IPS-NIHi7 (cell line): ENCODE data around the gene JAGN1.
A peak's percentile ranks its signal among the peaks of the same experiment; 100 is the strongest.
"Not testable (repeated sequence)": the region's sequence is repeated elsewhere in the genome, so short reads cannot be mapped to it uniquely, and the experiment has no call there.

Source experiments
- DNase-seq: peaks from one replicate; pipeline ENCODE4 v3.0.0; 2012; ENCODE audit warnings: mixed read lengths; ENCODE audit errors: extremely low spot score

JAGN1 gene

DNA sequence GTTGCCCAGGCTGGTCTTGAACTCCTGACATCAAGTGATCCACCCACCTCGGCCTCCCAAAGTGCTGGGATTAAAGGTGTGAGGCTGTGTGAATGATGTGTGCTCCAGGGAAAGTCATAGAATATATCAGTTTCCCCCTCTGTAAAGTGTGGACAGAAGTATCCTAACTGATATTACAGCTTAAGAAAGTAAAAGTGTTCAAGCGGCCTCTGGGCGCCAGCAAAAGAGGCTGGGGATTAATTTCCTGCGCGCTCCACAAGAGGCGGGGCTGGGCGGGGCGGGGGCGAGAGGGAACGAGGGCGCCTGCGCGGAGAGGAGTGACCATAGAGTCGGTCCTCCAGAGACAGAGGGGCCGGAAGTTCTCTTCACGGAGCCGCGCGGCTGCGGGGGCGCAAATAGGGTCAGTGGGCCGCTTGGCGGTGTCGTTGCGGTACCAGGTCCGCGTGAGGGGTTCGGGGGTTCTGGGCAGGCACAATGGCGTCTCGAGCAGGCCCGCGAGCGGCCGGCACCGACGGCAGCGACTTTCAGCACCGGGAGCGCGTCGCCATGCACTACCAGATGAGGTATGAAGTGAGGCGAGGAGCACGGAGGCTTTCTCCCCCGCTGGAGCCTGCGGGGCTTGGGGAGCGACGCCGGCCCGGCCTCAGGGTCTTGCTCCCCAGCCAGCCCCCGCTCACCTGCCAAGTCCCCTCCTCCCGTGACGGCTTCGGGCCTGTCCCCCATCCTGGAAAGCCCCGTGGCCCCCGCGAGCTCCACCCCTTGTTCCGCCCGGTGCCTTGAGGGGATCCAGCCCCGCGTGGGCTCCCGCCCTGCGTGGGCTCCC is at the start of gene JAGN1:
Gene JAGN1, plus strand, starts transcription at position 362 of the 823 bp plus-strand sequence. Its CDS starts 113 bp downstream, at position 475.
- DNase-seq = peak; percentile 97

DNA sequence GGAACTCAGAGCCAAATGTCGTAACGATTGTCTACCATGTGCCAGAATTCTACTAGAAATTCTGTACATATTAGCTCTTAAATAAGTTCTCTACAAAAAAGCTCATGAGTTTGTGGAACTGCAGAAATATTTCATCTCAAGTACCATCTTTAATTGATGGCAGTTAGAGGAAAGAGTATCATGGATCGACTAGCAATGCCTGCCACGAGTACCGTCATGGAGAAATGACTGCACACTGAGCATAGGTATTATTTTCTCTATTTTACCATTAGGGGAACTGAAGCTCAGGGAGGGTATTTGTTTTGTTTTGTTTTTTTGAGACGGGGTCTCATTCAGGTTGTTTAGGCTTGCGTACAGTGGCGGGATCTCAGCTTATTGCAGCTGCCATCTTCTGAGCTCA is 49.4 kb upstream of the JAGN1 start:
- no peak for DNase-seq

DNA sequence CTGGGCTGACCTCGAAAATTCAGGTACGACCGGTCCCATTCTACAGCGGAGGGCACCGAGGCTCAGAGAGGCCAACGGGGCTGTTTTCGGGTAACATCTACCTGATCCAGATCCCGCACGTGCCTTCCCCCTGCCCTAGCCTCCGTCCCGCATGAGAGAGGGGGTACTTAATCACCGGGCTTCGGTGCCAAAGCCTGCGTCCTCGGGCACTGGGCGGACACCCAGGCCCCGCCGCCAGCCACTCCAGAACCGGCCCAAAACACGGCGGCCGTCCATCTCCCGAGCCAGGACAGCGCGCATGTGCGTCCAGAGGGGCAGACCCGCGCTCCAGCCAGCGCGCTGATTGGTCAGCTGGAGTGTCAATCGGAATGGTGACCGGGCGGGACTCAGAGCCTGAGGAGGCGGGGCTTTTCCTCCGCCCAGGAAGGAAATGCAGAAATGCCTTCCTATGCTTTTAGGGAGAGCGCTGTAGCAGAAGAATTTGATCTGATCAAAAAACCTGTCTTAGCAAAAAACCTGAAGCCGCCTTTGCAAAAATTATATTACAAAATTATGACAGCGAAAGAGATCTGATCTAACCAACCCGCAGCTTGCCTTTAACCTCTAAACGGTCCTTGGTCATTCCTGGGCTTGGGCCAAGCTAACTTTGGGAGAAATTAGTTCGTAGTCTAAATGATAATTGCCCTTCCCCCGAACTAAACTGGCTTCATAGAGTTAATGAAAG is 46.5 kb upstream of the JAGN1 start, which contains the start of gene RPUSD3:
Gene RPUSD3, minus strand, starts transcription at position 294 of the 724 bp plus-strand sequence. Its CDS starts 18 bp downstream, at position 276.
- peak; percentile 100 for DNase-seq

DNA sequence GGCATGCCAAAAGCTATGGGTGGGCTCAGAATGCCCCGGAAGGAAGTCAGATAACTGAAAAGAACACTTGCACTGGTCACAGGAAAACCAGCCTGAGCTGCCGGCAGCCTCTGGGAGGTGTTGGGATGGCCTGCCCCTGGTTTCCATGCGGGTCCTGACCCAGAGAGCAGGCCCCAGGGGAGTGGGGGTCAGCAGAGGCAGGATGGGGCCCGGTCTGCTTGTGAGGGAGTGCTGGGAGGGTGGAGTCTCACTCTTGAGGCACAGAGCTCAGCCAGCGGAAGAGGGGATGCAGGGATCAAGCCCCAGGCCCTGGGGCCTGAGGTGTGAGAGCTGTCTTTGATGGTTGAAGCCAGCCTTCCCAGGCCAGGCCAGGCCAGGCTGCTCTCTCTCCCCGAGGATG is 44.2 kb upstream of the JAGN1 start:
- DNase-seq = no peak

DNA sequence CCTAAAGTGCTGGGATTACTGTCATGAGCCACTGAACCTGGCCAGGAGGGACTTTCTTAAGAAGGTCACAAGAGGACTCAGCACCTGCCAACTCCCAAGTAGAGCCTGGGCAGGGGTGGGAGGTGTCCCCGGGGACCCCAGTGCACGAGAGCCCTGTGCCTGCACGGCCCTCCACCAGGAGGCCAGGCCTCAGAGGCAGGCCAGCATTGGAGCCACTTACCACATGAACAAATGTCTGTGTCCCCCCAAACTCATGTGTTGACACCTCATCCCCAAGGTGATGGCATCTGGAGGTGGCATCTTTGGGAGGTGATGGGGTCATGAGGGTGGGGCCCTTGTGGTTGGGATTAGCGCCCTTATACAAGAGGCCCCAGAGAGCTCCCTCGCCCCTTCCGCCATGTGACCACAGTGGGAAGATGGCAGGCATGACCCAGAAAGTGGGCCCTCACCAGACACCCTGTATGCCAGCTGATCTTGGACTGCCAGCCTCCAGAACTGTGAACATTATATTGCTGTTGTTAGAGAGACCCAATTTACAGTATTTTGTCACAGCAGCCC is 43.4 kb upstream of the JAGN1 start:
- DNase-seq = no peak

DNA sequence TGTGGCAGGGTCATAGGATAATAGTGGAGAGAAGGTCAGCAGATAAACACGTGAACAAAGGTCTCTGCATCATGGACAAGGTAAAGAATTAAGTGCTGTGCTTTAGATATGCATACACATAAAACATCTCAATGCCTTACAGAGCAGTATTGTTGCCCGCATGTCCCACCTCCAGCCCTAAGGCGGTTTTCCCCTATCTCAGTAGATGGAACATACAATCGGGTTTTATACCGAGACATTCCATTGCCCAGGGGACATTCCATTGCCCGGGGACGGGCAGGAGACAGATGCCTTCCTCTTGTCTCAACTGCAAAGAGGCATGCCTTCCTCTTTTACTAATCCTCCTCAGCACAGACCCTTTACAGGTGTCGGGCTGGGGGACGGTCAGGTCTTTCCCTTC is 42.5 kb upstream of the JAGN1 start:
- not testable (repeated sequence) for DNase-seq

DNA sequence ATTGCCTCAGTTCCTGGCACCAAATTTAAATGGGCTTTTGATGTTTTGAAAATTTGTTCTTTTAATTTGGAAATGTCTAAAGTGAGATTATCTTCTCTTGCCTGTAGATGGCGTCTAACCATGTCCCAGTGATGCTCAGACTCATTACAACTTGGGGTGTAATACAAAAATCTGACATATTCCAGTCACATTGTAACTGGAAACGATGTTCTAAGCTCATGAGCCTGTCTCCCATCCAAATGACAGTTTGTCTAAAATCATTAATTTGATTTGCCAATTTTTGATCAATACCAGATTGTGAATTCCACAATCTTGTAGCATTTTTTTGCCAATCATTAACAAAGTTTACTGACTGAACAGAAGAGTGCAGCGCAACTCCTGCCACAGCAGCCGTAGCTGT is 41.5 kb upstream of the JAGN1 start:
- not testable (repeated sequence) for DNase-seq

DNA sequence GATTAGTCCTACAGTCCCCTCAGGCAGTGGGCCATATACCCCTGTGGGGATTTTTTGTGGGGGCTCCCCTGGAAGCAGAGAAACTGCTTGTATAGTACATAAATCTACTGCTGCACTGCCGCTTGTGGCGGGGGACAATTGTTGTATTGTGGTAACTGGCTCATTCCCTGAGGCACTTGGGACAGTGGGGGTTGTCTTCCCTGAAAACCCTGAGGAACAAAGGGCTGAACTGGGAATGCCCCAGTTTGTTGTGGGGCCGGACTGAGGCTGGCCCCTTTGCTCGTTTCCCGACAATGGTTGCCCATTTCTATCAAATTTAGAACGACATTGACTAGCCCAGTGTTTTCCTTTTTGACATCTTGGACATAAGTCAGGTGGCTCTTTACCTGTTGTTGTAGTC is 39.0 kb upstream of the JAGN1 start:
- not testable (repeated sequence) for DNase-seq

DNA sequence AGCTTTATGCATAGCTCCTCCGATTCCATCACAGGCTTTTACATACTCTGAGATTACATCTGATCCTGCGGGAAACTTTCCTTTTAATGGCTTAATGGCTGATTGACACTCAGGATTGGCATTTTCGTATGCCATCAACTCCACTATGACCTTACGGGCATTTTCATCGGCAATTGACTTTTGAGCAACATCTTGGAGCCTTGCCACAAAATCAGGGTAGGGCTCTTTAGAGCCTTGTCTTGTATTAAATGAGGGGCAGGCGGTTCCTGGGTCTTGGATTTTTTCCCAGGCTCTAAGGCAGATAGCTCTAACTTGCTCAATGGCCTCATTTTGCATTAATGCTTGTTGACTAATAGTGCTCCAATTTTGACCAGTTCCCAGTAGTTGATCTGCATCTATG is 38.5 kb upstream of the JAGN1 start:
- DNase-seq = not testable (repeated sequence)

DNA sequence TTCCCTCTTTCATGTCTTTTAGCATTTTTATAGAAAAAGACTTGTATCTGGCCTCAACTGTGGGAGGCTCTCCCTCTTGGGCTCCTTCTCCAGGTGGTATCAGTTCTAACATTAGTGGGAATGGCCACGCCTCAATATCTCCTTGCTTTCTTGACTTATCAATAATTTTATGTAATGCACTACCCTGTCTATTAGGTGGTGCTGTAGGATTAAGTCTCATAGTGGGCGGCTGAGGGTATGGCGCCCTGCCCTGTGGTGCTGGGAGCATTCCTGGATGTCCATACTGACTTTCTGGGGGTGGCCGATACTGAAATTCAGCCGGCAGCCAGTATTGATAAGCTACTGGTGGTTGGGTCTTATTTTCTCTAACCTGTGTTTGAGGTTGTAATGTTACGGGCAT is 37.9 kb upstream of the JAGN1 start:
- DNase-seq = no peak

DNA sequence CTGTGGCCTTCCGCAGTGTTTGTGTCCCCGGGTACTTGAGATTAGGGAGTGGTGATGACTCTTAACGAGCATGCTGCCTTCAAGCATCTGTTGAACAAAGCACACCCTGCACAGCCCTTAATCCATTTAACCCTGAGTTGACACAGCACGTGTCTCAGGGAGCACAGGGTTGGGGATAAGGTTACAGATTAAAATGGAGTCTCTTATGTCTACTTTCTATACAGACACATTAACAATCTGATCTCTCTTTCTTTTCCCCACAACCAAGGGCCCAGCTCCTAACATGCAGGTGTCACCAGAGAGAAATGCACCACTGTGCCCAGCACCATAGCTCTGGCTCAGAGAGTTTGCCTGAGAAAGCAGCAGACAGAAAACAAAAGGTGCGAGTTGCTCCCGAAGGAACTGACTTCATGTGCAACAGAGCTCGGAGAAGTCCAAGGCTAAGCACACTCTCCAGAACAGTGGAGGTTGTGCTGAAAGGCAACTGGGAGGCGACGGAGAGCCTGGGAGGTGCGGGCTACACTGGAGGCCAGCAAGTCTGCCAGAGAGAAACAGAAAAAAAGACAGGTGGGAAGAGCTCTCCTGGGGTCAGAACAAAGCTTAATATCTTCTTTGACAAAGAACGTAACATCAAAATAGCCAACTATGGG is 36.0 kb upstream of the JAGN1 start:
- not testable (repeated sequence) for DNase-seq

DNA sequence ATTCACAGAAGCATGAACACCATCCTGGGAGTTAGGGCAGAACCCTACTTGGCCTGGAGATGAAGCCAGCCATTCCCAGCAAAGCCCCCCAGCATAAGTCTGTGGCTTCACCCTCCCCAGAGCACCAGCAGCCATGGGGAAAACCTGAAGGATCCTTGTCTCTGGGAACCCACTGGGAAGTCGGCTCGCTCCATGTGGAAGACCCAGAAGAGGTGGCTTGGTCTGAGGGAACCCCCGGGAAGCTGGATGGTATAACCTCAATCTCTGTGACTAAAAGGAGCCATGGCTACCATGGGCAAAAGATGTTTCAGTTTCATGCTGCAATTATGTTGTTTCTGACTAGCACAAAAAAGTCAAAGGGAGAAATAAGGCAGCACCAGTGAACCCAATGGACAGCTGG is 34.8 kb upstream of the JAGN1 start:
- no peak for DNase-seq

DNA sequence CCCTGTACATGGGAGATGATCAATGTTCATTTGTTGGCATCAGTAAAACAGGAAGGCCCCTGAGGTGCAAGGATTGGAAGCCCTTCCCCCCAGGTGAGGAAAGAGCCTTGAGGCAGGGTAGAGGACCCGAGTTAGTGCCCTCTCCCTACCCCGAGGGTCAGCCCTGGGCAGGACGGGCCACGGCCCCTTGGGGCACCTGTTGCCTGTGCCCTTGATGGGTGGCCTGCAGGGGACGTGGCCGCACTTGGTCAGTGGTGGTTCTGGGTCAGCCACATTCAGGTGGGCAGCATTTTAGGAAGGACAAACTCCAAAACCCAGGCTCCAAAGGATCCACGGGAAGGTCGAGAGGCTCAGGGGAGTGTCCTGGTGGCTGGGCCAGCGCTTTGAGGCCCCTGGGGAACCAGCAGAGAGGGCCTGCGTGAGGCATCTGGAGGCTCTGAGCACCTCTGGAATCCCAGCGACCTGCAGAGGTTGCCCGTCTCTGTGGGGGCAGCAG is 30.8 kb upstream of the JAGN1 start:
- DNase-seq = no peak

DNA sequence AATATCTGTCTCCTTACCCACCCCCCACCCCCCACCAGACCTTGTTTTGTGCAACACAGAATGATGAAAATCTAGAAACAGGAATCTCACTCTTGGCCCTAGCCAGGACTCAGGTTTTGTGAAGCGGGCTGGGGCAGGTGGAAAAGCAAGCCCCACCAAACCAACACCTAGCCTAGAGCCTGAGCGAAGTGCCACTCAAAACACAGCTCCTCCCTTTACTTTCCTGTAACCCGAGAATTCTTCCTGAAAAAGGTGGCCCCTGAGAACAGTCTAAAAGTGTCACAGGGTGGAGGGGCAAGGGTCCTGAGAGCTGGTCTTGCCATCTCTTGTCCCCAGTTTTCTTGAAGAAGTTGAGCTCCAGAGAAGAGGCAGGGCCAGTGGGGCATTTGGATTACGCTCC is 29.2 kb upstream of the JAGN1 start:
- no peak for DNase-seq

DNA sequence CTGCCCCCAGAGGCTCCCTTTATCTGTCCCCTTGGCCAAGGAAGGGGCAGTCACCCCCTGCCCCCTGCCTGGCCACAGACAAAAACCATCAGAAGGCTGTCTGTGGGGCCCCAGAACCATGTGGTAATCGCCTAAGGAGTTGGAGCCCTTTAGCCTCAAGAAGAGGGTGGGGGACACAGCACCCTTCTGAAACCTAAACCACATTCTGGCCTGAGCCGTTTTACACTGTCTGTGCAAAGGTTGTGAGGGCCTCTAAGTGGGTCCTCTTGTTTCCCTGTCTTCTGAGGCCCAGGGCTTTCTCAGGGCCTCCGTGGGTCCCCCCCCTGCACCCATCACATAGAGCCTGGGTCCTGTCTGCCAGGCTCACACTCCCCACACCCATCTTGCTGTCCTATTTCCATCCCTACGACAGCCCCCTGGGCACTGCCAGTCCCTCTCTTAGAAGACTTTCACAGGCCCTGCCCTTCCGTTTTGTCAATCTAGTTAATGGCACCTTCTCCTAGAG is 28.7 kb upstream of the JAGN1 start:
- no peak for DNase-seq

DNA sequence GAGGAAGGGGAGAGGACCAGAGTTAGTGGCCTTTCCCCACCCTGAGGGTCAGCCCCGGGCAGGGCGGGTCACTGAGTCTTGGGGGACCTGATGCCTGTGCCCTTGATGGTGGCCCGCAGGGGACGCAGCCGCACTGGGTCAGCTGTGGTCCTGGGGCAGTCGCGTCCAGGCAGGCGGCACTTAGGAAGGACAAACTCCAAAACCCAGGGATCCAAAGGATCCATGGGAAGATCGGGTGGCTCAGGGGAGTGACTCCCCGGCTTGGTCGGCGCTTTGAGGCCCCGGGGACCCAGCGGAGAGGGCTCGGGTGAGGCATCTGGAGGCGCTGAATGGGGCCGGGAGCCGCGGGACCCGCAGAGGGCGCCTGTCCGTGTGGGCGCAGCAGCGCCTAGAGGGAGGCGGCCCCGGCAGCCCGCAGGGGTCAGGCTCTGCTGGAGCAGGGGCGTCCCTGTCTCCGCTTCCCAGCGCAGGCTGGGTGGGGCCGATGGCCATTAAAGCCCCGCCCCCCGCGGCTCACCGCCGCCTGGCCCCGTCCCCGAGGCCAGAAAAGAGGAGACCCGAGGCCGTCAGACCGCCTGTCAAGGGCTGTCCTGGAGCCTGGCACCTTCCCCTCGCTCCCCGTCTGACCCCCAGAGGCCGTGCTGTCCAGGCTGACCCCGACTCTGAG is 27.9 kb upstream of the JAGN1 start:
- peak; percentile 92 for DNase-seq

DNA sequence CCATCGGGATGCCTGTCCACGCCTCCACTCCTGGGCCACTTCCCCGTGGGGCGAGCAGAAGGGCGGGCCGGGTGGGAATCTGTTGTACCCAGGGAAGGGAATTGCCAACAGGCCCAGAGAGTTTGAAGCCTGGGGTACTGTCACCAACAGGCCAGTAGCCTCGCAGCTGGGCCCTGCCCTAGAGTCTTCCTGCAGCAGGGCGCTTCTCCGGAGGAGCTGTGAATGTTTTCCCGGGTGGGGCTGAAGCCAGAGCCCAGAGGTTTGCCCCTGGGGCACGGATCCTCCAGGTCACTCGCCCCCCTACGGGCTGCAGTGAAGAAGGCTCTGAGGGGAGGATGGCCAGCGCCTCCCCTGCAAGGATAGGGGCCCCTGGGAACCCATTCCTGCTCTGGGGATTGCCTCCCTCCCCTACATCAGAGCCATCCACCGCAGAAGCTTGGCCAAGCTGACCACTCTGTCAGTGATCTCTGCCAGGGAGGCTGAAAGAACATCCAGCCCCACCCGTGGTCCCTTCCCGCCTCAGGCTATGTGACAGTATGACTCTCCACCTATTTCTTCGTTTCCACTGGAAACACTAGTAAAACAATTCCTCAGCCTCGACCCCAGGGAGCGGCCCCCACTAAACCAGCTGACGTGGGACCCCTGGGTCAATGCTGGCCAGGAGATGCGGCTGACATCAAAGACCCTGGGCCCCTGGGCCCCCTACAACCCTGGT is 27.2 kb upstream of the JAGN1 start:
- no peak for DNase-seq

DNA sequence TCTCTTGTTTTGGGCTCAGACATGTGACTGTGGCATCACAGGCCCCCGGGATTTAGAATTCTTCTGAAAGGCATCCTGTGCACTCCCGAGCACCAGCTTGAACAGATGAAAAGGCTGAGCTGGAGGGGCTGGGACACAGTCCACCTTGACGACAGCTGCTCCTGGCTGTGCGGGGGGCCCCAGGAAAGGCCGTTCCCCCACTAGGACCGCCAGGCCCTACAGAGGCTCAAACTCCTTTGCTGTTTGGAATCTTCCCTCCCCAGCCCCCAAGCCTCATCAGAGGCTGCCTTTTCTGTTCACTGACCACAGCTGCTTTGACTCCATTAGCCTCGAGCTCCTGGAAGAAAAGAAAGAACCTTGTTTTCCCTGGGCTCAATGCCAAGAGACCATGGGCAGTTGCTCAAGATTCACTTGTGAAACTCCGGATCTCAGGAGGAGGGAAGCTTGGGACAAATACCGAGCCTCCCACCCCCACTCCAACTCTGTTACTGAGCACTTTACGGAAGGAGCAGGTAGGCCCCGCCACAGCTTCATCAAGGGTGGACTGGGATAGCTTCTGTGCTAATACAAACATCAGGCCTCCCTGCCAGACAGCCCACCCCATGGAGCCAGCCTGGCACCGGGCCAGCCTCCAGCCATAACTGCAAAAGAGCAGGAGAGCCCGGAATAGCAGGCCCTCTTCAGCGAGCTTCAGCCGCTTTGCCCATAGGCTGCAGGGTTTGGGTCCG is 26.0 kb upstream of the JAGN1 start:
- no peak for DNase-seq

DNA sequence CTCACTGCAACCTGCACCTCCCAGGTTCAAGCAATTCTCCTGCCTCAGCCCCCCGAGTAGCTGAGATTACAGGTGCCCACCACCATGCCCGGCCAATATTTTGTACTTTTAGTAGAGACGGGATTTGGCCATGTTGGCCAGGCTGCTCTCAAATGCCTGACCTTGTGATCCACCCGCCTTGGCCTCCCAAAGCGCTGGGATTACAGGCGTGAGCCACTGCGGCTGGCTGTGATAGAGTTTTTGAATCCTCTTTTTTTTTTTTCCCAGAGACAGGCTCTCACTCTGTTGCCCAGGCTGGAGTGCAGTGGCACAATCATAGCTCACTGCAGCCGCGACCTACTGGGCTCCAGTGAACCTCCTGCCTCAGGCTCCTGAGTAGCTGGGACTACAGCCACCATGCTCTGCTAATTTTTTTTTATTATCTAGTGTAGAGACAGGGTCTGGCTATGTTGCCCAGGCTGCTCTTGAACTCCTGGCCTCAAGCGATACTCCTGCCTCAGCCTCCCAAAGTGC is 25.2 kb upstream of the JAGN1 start:
- DNase-seq = not testable (repeated sequence)

DNA sequence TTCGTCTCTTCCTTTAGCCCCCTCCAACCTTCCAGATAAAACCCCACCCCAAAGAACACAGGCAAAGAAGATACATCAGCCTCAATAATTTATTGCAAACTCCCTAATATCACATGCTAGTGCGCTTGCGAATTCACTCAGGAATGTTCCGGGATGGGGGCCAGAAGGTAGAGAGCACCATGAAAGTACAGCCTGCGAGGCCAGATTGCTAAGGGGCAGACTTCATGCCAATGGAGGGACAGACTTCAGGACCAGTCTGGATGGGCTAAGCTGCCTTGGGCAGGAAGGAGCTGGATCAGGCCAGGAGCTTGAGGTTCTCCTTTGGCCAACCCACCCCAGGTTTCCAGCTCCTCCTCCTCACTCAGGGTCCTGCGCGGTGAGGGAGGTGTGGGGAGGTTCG is 23.8 kb upstream of the JAGN1 start:
- DNase-seq = no peak
